ENCODE measurements around the gene CORO2A. TPM values are rescaled to one million over a fixed set of nuclear protein-coding genes. Genes with fewer than 3 reads are reported as not detected.

CORO2A gene
- total and polyA plus RNA-seq, 7 donors = 0.09 to 0.30 (median 0.12) TPM

DNA sequence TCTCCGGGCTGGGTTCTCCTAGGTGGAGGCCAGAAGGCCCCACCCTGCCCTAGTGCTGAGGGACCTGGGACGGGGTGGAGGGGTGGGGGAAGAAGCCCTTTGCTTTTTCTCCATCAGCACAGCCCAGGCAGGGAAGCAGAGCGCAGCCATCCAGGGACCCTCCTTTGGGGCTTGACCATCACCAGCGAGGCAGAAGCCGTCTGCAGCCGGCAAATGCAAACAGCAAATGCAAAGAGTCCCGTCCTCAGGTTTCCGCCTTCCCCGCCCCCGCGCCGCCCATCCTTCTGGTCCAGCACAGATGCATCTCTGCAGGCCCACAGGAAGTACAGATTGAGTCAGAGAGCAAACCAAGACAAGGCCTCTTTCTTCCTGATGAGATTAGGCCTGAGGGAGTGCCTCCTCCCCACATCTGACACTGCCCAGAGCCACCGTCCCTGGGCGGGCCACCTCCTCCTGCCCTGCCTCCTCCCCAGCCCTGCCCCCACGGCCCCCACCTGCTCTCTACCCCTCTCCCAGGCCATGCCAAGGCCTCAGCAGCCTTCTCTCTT, 23.4 kb downstream of the CORO2A start:
- H3K27me3 ChIP-seq (ENCODE audit: insufficient read depth in 3 of 3, low read length in 2 of 3) = peaks cover 0 to 5% (median 0%) of the 10 kb centered on the region in 3 donors
- ATAC-seq (no peak), DNase-seq (no peak)
- H3K4me1 ChIP-seq = no peaks in the 10 kb centered on the region
- H3K36me3 ChIP-seq (ENCODE audit: insufficient read depth in 1 of 2, low read depth in 1 of 2) = no peaks in the 10 kb centered on the region
- 34 to 46% (median 42%) methylated on average over 14 to 15 of the region's 15 CpGs for WGBS, 3 donors
- H3K9me3 ChIP-seq = no peaks in the 10 kb centered on the region
- TF ChIP-seq, protein P1, sequence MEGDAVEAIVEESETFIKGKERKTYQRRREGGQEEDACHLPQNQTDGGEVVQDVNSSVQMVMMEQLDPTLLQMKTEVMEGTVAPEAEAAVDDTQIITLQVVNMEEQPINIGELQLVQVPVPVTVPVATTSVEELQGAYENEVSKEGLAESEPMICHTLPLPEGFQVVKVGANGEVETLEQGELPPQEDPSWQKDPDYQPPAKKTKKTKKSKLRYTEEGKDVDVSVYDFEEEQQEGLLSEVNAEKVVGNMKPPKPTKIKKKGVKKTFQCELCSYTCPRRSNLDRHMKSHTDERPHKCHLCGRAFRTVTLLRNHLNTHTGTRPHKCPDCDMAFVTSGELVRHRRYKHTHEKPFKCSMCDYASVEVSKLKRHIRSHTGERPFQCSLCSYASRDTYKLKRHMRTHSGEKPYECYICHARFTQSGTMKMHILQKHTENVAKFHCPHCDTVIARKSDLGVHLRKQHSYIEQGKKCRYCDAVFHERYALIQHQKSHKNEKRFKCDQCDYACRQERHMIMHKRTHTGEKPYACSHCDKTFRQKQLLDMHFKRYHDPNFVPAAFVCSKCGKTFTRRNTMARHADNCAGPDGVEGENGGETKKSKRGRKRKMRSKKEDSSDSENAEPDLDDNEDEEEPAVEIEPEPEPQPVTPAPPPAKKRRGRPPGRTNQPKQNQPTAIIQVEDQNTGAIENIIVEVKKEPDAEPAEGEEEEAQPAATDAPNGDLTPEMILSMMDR (IDR thresholded peaks at IDR 0.05) = no peak
- no peak overlapping the region for H3K27ac ChIP-seq
- no peak overlapping the region for H3K4me3 ChIP-seq
- intact Hi-C loops (cut with DNase I) = no loop called here

DNA sequence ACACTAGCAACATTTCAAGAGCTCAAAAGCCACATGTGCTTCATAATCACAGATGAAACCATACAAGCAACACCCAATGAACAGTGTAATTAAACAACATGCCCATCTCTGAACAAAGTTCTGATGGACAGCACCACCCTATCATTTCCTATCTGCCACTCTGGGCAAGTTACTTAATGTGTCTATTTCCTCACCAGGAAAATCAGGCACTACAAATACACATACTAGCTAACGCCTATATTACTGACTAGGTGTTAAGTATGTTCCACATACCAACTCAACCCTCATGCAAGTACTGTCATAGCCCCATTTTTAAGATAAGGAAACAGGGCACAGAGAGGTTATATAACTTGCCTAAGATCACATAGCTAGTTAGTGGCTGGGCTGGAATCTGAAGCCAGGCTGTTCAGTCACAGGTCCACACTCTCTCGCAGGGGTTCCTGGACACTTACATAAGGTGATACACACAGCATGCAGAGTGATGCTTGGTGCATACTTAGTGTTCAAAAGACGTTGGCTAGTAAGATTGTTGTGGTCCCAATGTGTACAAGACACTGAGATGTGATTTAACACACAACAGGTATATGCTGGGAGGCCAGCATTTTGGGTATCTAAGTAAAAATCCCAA, 24.2 kb downstream of the CORO2A start:
- H3K9me3 ChIP-seq = no peaks in the 10 kb centered on the region
- 76 to 82% (median 80%) methylated on average over 3 of the region's 3 CpGs for WGBS, 3 donors
- no peak overlapping the region for H3K4me3 ChIP-seq
- intact Hi-C loops (cut with DNase I) = no loop called here
- ATAC-seq = no peak
- no peaks in the 10 kb centered on the region for H3K4me1 ChIP-seq
- no peak for DNase-seq
- H3K27me3 ChIP-seq (ENCODE audit: insufficient read depth in 3 of 3, low read length in 2 of 3) = peaks cover 0 to 5% (median 0%) of the 10 kb centered on the region in 3 donors
- H3K27ac ChIP-seq = no peak overlapping the region
- no peaks in the 10 kb centered on the region for H3K36me3 ChIP-seq (ENCODE audit: insufficient read depth in 1 of 2, low read depth in 1 of 2)
- TF ChIP-seq, protein P1 (IDR thresholded peaks at IDR 0.05) = no peak

DNA sequence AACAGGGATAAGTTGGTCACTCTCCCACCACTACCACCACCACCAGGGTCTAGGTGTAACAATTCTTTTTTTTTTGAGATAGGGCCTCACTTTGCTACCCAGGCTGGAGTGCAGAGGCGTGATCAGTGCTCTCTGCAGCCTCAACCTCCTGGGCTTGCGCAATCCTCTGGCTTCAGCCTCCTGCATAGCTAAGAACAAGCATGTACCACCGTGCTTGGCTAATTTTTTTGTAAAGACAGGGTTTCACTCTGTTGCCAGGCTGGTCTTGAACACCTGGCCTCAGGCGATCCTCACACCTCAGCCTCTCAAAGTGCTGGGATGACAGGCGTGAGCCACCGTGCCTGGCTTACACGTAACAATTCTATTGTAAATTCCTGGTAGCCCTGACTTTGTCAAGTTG, 27.5 kb downstream of the CORO2A start:
- ATAC-seq (no peak), DNase-seq (no peak)
- 79 to 91% (median 81%) methylated on average over 7 of the region's 7 CpGs for WGBS, 3 donors
- H3K4me1 ChIP-seq = no peaks in the 10 kb centered on the region
- intact Hi-C loops (cut with DNase I) = no loop called here
- H3K9me3 ChIP-seq = no peaks in the 10 kb centered on the region
- TF ChIP-seq, protein P1 (IDR thresholded peaks at IDR 0.05) = no peak
- no peaks in the 10 kb centered on the region for H3K36me3 ChIP-seq (ENCODE audit: insufficient read depth in 1 of 2, low read depth in 1 of 2)
- no peak overlapping the region for H3K4me3 ChIP-seq
- H3K27ac ChIP-seq = no peak overlapping the region
- H3K27me3 ChIP-seq (ENCODE audit: insufficient read depth in 3 of 3, low read length in 2 of 3) = peaks cover 0 to 3% (median 0%) of the 10 kb centered on the region in 3 donors

DNA sequence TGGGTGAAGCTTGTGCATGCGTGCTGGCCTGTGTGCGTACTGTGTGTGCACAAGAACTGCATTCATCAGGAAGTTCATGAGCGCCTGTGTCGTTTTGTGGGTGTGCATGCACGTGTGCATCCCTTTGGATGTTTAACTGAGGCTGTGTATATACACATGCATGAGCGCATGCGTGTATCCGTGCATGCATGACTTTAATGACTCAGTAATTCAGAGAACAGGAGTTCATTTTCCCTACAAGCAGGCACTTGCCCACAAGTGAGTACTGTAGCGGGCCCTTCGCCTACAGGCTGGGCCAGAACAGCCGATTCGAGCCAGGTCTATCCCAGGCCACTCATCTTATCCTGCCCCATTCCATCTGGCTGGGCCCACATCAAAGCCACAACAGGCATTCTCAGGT, 29.8 kb downstream of the CORO2A start:
- H3K27me3 ChIP-seq (ENCODE audit: insufficient read depth in 3 of 3, low read length in 2 of 3) = no peaks in the 10 kb centered on the region
- WGBS, 3 donors = 92 to 95% (median 93%) methylated on average over 12 of the region's 12 CpGs
- no peaks in the 10 kb centered on the region for H3K4me1 ChIP-seq
- intact Hi-C loops (cut with DNase I) = no loop called here
- H3K9me3 ChIP-seq = no peaks in the 10 kb centered on the region
- H3K4me3 ChIP-seq = no peak overlapping the region
- DNase-seq (no peak), ATAC-seq (no peak)
- TF ChIP-seq, protein P1 (IDR thresholded peaks at IDR 0.05) = no peak
- no peak overlapping the region for H3K27ac ChIP-seq
- H3K36me3 ChIP-seq (ENCODE audit: insufficient read depth in 1 of 2, low read depth in 1 of 2) = no peaks in the 10 kb centered on the region

DNA sequence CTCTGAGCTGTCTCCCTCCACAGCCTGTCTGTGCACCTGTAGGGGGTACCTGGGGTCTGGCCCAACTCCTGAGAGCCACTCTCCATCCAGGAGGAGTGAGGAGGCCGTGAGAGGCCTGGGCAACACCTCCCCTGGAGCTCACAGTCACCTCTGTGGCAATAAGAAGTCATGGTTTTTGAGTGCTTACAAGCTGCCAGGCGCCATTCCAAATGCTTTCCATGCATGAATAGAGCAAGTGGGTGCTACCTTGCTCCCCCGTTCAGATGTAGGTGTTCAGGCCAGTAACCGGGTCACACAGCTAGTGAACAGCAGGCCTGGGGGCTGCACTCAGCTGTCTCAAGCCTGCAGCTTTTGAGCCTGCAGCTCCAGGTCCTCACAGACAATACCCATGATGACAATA, 30.6 kb downstream of the CORO2A start:
- H3K4me1 ChIP-seq = no peaks in the 10 kb centered on the region
- intact Hi-C loops (cut with DNase I) = no loop called here
- no peaks in the 10 kb centered on the region for H3K27me3 ChIP-seq (ENCODE audit: insufficient read depth in 3 of 3, low read length in 2 of 3)
- no peak for DNase-seq
- H3K36me3 ChIP-seq (ENCODE audit: insufficient read depth in 1 of 2, low read depth in 1 of 2) = no peaks in the 10 kb centered on the region
- H3K9me3 ChIP-seq = no peaks in the 10 kb centered on the region
- WGBS, 3 donors = 77 to 81% (median 78%) methylated on average over 4 of the region's 4 CpGs
- TF ChIP-seq, protein P1 (IDR thresholded peaks at IDR 0.05) = no peak
- no peak for ATAC-seq
- no peak overlapping the region for H3K27ac ChIP-seq
- no peak overlapping the region for H3K4me3 ChIP-seq
